Fibroblast of skin of left biceps (primary cell): ENCODE data around the gene ERGIC3.

ENCODE experiments used
- DNase-seq, 2 experiments: peaks; one replicate each; pipeline ENCODE4 v3.0.0-alpha.2; 2013; ENCODE audit warnings: low read depth in 2 of 2

The ERGIC3 gene

GRCh38 chr20:35561268-35561667 lies 19.4 kb downstream of the ERGIC3 start:
- DNase-seq: no peak

GRCh38 chr20:35561671-35562070 lies 19.8 kb downstream of the ERGIC3 start:
- DNase-seq: no peak

- no peak for DNase-seq
These were observed 20.7 kb downstream of the ERGIC3 start for GRCh38 chr20:35562541-35563110.

- no peak for DNase-seq
These were observed 22.0 kb downstream of the ERGIC3 start for GRCh38 chr20:35563834-35564233.

- DNase-seq: no peak
These were observed 23.0 kb downstream of the ERGIC3 start for GRCh38 chr20:35564905-35565304.

- DNase-seq: no peak
These were observed 26.8 kb downstream of the ERGIC3 start for GRCh38 chr20:35568645-35569044.

- no peak for DNase-seq
These were observed 29.7 kb downstream of the ERGIC3 start for GRCh38 chr20:35571555-35571954.

- DNase-seq: no peak
These were observed 31.0 kb downstream of the ERGIC3 start for GRCh38 chr20:35572838-35573237.

- DNase-seq: no peak
These were observed 34.1 kb downstream of the ERGIC3 start for GRCh38 chr20:35575958-35576357.

- DNase-seq: no peak
These were observed 34.9 kb downstream of the ERGIC3 start for GRCh38 chr20:35576816-35577215.

- no peak for DNase-seq
These were observed 36.6 kb downstream of the ERGIC3 start for GRCh38 chr20:35578469-35578868.

- DNase-seq: no peak
These were observed 37.3 kb downstream of the ERGIC3 start for GRCh38 chr20:35579196-35579595.

- no peak for DNase-seq
These were observed 40.3 kb downstream of the ERGIC3 start for GRCh38 chr20:35582131-35582530.

GRCh38 chr20:35582741-35583404 lies 41.0 kb downstream of the ERGIC3 start:
- no peak for DNase-seq

- no peak for DNase-seq
These were observed 42.0 kb downstream of the ERGIC3 start for GRCh38 chr20:35583636-35584560.

- DNase-seq: no peak
These were observed 45.0 kb downstream of the ERGIC3 start for GRCh38 chr20:35586751-35587425.

- no peak for DNase-seq
These were observed 45.6 kb downstream of the ERGIC3 start for GRCh38 chr20:35587436-35587835.

- DNase-seq: no peak
These were observed 46.5 kb downstream of the ERGIC3 start for GRCh38 chr20:35588397-35588796.

- no peak for DNase-seq
These were observed 50.6 kb downstream of the ERGIC3 start for GRCh38 chr20:35592339-35592974.

- DNase-seq: no peak
These were observed 53.6 kb downstream of the ERGIC3 start for GRCh38 chr20:35595456-35595855.

GRCh38 chr20:35595901-35596300 lies 54.0 kb downstream of the ERGIC3 start:
- DNase-seq: no peak

- DNase-seq: no peak
These were observed 55.3 kb downstream of the ERGIC3 start for GRCh38 chr20:35597186-35597585.
